Activated T-cell treated with anti-CD3 and anti-CD28 coated beads, Interleukin-2, amount 50 U/mL, for 24 hours (primary cell): ENCODE results near the gene GEMIN2.
"Not testable (repeated sequence)": the region's sequence is repeated elsewhere in the genome, so short reads cannot be mapped to it uniquely, and the experiment has no call there.

Experiments
- DNase-seq: peaks from one replicate; pipeline ENCODE4 v3.0.0-alpha.2; 2020
- H3K27ac Mint-ChIP-seq: 2 replicates; pipeline ENCODE4 v1.8.0; 2020; ENCODE audit warnings: mild to moderate bottlenecking, mixed read lengths
- H3K27me3 Mint-ChIP-seq: 2 replicates; pipeline ENCODE4 v1.8.0; 2020; ENCODE audit warnings: mixed read lengths
- H3K36me3 Mint-ChIP-seq: 2 replicates; pipeline ENCODE4 v1.8.0; 2020; ENCODE audit warnings: low read depth, mixed read lengths
- H3K4me1 Mint-ChIP-seq: 2 replicates; pipeline ENCODE4 v1.8.0; 2020; ENCODE audit warnings: low read depth, mixed read lengths
- H3K4me3 Mint-ChIP-seq: 2 replicates; pipeline ENCODE4 v1.8.0; 2020; ENCODE audit warnings: mild to moderate bottlenecking, moderate library complexity, mixed read lengths
- H3K9me3 Mint-ChIP-seq: 2 replicates; pipeline ENCODE4 v1.8.0; 2020; ENCODE audit warnings: mixed read lengths

Gene GEMIN2

DNA sequence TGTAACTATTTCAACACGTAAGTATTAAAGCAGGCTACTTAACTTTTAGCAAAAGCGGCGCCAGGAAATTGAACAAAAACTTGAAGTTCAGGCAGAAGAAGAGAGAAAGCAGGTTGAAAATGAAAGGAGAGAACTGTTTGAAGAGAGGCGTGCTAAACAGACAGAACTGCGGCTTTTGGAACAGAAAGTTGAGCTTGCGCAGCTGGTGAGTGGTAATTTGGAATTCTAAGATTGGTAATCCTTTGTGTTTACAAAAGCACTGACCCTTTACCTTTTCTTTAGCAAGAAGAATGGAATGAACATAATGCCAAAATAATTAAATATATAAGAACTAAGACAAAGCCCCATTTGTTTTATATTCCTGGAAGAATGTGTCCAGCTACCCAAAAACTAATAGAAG lies 64.9 kb downstream of the GEMIN2 start:
- Mint-ChIP-seq H3K4me3 (peak overlapping the region; percentile 28), H3K4me1 (peaks cover 34% of the 10 kb centered on the region), H3K9me3 (no peaks in the 10 kb centered on the region), H3K27ac (peak overlapping the region; percentile 82), H3K36me3 (no peaks in the 10 kb centered on the region), H3K27me3 (no peaks in the 10 kb centered on the region)
- no peak for DNase-seq

DNA sequence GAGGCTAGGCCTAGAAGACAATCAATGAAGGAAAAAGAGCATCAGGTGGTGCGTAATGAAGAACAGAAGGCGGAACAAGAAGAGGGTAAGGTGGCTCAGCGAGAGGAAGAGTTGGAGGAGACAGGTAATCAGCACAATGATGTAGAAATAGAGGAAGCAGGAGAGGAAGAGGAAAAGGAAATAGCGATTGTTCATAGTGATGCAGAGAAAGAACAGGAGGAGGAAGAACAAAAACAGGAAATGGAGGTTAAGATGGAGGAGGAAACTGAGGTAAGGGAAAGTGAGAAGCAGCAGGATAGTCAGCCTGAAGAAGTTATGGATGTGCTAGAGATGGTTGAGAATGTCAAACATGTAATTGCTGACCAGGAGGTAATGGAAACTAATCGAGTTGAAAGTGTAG lies 66.4 kb downstream of the GEMIN2 start:
- Mint-ChIP-seq H3K9me3 (no peaks in the 10 kb centered on the region), H3K27ac (no peak overlapping the region), H3K36me3 (peaks cover 12% of the 10 kb centered on the region), H3K4me3 (no peak overlapping the region), H3K27me3 (no peaks in the 10 kb centered on the region), H3K4me1 (peaks cover 29% of the 10 kb centered on the region)
- DNase-seq, result no peak

DNA sequence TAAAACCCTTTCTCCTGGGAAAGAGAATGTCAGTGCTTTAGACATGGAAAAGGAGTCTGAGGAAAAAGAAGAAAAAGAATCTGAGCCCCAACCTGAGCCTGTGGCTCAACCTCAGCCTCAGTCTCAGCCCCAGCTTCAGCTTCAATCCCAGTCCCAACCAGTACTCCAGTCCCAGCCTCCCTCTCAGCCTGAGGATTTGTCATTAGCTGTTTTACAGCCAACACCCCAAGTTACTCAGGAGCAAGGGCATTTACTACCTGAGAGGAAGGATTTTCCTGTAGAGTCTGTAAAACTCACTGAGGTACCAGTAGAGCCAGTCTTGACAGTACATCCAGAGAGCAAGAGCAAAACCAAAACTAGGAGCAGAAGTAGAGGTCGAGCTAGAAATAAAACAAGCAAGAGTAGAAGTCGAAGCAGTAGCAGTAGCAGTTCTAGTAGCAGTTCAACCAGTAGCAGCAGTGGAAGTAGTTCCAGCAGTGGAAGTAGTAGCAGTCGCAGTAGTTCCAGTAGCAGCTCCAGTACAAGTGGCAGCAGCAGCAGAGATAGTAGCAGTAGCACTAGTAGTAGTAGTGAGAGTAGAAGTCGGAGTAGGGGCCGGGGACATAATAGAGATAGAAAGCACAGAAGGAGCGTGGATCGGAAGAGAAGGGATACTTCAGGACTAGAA lies 67.0 kb downstream of the GEMIN2 start:
- Mint-ChIP-seq H3K9me3 (no peaks in the 10 kb centered on the region), H3K36me3 (peaks cover 15% of the 10 kb centered on the region), H3K4me3 (no peak overlapping the region), H3K27ac (no peak overlapping the region), H3K27me3 (no peaks in the 10 kb centered on the region), H3K4me1 (peaks cover 29% of the 10 kb centered on the region)
- no peak for DNase-seq

DNA sequence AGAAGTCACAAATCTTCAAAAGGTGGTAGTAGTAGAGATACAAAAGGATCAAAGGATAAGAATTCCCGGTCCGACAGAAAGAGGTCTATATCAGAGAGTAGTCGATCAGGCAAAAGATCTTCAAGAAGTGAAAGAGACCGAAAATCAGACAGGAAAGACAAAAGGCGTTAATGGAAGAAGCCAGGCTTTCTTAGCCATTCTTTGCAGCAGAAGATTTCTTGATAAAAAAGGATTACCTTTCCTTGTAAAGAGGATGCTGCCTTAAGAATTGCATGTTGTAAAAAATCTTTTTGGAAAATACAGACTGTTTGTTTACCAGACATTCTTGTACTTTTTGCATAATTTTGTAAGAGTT lies 67.5 kb downstream of the GEMIN2 start:
- Mint-ChIP-seq H3K27ac (no peak overlapping the region), H3K4me1 (peaks cover 25% of the 10 kb centered on the region)

DNA sequence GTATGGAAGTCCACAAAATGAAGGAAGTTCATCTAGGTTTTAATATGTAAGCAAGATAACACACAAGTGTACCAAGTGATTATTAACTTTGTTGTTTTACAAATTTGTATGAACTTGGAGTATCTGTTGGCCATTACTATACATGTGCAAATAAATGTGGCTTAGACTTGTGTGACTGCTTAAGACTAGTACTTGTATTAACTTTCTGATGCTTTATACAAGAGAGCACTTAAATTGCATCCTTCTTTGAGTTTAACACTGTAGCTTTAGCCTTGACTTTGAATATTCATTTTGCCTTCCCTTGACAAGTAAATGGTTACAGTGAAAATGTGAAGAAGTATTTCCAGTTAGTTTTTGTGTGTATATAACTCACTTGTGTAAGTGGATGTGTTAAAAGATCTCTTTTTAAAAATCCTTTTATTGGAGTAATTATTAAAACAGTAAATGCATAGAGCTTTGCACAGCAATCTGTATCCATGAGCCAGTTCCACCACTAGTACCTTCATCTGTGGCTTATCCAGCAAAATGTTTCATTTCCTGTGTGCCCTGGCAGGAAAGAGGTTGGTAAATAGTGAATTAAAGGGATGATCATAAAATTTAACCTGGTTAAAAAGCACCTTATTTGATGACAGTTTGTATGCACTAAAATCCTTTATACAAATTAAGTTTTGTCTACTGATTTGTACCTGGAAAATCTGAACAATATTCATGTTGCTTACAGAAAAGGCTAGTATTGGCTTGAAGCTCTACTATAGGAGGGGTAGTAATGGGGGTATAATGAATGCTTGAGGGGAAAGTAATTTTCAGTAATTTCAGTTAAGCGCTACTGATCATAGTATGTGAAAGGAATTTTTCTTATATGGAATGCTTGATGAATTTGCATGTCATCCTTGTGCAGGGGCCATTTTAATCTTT lies 68.9 kb downstream of the GEMIN2 start:
- Mint-ChIP-seq H3K27me3 (no peaks in the 10 kb centered on the region), H3K9me3 (no peaks in the 10 kb centered on the region), H3K36me3 (peaks cover 28% of the 10 kb centered on the region), H3K27ac (peak overlapping the region; percentile 48), H3K4me3 (no peak overlapping the region), H3K4me1 (peaks cover 21% of the 10 kb centered on the region)
- DNase-seq, result no peak

More for the DNA sequence above, 67.5 kb downstream of the GEMIN2 start:
- Mint-ChIP-seq H3K4me3 (no peak overlapping the region), H3K36me3 (peaks cover 21% of the 10 kb centered on the region), H3K9me3 (no peaks in the 10 kb centered on the region), H3K27me3 (no peaks in the 10 kb centered on the region)
- DNase-seq, result no peak

DNA sequence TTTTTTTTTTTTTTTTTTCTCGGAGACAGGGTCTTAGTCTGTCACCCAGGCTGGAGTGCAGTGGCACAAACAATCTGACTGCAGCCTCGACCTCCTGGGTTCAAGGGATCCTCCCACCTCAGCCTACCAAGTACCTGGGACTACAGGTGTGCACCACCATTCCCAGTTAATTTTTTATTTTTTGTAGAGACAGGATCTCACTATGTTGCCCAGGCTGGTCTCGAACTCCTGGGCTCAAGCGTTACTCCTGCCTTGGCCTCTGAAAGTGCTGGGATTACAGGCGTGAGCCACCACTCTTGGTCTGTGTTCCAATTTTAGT lies 69.5 kb downstream of the GEMIN2 start:
- Mint-ChIP-seq H3K36me3 (peaks cover 30% of the 10 kb centered on the region), H3K4me1 (peaks cover 24% of the 10 kb centered on the region)
- not testable (repeated sequence) for H3K27ac Mint-ChIP-seq, H3K4me3 Mint-ChIP-seq, DNase-seq, H3K9me3 Mint-ChIP-seq, H3K27me3 Mint-ChIP-seq

DNA sequence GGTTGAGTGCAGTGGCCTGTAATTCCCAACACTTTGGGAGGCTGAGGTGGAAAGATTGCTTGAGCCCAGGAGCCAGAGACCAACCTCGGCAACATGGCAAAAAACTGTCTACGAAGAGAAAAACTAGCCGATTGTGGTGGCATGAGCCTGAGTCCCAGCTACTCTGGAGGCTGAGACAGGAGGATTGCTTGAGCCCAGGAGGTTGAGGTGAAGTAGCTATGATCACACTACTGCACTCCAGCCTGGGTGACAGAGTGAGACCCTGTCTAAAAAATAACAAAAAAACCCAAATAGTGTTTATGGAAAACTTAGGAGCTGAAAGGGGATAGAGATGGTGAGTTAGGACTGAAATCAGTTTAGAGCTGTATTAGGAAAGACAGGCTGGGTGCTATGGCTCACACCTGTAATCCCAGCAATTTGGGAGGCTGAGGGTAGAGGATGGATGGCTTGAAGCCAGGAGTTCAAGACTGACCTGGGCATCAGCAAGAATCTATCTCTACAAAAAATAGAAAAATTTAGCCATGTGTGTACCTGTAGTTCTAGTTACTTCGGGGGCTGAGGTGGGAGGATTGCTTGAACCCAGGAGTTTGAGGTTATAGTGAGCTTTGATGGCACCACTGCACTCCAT lies 70.6 kb downstream of the GEMIN2 start:
- H3K27ac Mint-ChIP-seq, result peak overlapping the region; percentile 60
- H3K4me3 Mint-ChIP-seq, result no peak overlapping the region

DNA sequence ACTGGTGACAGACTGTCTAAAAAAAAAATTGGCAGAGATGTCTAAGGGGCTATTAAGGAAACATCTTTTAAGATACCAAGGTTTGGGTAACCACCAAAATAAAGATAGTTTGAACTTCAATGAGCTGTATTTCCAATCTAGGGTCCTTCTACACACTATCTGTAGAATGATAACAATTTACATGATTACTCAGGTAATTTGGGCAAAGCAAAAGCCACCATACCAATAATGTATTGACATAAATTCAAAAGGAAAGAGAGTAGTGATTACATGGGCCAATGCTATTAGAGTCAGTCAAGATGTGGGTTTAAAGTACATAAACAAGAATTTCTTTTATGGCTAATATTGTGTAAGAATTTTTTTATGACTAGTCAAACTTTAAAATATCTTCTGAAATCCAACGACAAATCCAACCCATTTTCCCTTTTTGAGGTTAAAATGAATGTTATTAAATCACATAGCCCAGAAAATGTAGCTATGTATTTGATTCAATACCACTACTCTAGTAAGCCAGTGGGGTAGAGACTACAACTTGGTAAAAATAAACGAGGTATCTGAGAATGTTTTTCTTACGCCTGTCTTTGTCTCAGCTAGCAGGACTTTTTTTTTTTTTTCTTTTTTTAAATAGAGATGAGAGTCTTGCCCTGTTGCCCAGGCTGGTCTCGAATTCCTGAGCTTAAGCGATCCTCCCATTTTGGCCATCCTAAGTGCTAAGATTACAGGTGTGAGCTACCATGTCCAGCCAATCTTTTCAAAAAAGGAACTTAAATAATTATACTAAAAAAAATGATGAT lies 71.3 kb downstream of the GEMIN2 start:
- no peak overlapping the region for H3K4me3 Mint-ChIP-seq
- H3K4me1 Mint-ChIP-seq, result peaks cover 17% of the 10 kb centered on the region
- H3K9me3 Mint-ChIP-seq, result no peaks in the 10 kb centered on the region
- H3K36me3 Mint-ChIP-seq, result peaks cover 30% of the 10 kb centered on the region
- peak overlapping the region; percentile 60 for H3K27ac Mint-ChIP-seq
- DNase-seq, result no peak
- H3K27me3 Mint-ChIP-seq, result no peaks in the 10 kb centered on the region

More for the DNA sequence above, 70.6 kb downstream of the GEMIN2 start:
- Mint-ChIP-seq H3K27me3 (no peaks in the 10 kb centered on the region), H3K4me1 (peaks cover 17% of the 10 kb centered on the region), H3K9me3 (no peaks in the 10 kb centered on the region), H3K36me3 (peaks cover 30% of the 10 kb centered on the region)
- DNase-seq, result no peak
